Hematopoietic multipotent progenitor cell treated with erythropoietin and hydrocortisone succinate and interleukin-3 and kit ligand, for 15 days (in vitro differentiated cells): Measurements from ENCODE around the gene KCP.
"Not testable (repeated sequence)": the region's sequence is repeated elsewhere in the genome, so short reads cannot be mapped to it uniquely, and the experiment has no call there.

Experiments
- DNase-seq: peaks from one replicate; pipeline ENCODE4 v3.0.0-alpha.2; 2015; ENCODE audit warnings: low spot score

KCP gene

DNA sequence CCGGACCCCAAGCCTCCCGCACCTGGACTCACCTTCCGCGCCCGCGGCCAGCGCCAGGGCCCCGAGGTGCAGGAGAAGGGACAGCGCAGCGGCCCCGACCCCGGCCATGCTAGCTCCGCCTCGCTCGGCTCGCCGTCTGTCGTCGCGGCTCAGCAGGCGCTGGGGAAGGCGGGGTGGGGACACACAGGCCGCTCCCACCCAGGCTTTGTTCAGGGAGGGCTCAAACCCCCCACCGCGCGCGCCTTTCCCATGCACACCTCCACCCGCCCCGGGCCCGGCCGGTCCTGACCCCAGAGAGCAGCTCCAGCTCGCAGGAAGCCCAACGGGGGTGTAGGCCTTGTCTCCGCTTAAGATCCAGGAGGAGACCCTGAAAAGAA is at the start of gene KCP:
Gene KCP, minus strand, starts transcription at position 141 of the 377 bp plus-strand sequence. Its CDS starts 33 bp downstream, at position 108.
- no peak for DNase-seq

DNA sequence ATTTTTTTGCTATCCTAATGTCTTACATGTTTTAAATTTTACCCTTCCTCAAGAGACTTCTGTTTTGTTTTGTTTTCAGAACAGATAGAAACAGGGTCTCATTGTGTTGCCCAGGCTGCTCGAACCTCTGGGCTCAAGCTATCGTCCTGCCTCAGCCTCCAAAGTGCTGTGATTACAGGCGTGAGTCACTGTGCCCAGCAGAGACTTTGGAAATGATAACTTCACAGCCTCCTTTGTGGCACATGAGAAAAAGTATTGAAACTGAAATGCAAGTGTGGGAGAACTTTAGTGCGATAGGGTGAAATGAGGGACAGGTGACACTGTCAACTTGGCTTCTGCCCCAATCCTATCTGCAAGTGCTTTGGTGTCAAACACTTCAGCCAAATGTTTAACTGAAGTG is 48.8 kb upstream of the KCP start:
- no peak for DNase-seq

DNA sequence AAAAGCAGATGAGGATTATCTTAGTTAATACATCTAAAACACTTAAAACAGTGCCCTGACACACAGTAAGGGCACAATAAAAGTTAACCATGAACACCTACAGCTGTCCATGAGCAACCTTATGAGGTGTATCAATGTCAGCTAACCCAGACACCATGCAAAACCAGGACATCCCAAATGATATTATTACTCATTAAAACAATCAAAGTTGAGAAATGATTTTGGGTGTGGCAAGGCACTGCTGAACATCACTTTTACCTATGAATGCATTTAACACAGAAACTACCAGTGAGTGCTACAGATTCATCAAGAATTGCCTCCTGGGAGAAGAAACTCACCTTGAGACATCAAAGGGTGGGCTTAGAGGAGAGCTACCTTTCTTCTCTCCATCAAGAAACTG is 45.5 kb upstream of the KCP start:
- DNase-seq, result no peak

DNA sequence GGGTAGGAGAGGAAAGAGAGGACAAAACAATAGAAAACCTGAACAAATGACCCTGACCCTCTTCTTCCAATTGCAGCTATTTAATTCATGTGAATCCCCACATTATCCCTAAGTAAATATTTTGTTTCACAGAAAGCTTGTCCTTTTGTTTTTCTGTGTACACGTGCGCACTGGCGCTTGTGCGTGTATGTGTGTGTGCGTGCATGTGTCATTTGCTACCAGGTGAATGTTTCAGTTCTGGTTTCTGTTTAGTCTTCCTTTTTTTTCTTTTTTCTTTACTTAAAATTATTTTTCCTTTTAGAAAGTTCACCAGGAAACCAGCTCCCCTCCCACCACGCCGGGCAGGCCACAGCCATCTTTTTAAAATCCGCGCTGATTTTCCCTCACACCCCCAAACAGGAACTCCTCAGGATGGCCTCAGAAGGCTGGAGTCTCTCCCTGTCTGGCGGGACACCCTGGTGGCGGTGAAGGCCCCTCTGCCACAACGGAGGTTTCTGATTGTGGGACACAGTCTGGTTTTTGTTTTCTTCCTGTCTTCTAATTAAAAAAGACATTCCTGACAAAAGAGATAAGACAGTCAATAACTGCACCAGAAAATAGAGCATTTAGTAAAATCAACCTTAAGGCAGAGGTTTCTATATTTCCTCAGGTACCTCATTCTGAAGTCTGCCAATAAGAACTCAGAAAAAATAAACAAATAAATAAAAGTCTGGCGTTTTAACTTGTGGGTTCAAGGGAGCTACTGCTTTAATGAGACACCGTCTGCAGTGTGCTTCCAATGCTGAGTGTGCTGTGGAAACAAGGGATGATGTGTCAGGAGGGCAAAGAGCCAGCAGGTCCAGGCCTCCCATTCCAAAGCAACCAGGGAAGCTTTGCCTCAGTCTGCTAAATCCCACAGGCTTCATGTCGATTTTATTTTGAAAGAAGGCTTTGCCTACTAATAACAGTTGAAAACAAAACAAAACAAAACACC is 44.6 kb upstream of the KCP start:
- no peak for DNase-seq

DNA sequence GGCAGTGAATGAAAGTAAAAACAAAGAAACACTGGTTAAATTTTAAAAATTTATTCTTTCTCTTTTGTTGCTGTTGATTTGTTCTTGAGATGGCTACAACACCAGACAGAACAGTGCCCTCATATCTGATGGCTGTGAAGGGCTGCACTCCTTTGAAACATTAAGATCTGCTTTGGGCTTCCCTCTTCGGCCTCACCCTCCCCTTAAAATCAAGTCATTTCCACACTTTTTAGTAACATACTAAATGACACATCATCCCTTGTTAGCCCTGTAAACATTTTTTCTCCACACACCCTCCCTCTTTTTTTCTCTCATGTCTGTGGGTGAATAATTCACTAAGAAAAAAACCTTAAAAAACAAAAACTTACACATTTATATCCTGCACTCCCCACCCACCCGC is 43.6 kb upstream of the KCP start:
- no peak for DNase-seq

DNA sequence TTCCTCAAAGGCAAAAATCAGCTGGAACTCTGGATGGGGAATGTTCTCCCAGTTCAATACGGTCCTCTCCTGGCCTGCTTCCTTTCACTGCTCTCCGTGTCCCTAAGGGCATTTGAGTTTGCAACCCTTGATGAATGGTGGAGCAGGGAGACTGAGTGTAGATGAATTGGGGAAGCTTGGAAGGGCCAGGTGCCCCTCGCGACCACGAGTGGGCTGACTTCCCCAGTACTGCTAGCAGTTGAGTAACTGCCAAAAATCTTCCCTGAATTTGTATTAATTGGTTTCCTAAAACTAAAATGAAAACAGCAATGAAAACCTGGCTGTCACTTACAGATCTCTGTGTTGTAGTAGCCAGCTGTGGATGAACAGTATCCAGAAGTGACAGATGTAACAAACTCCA is 40.8 kb upstream of the KCP start:
- DNase-seq, result no peak

DNA sequence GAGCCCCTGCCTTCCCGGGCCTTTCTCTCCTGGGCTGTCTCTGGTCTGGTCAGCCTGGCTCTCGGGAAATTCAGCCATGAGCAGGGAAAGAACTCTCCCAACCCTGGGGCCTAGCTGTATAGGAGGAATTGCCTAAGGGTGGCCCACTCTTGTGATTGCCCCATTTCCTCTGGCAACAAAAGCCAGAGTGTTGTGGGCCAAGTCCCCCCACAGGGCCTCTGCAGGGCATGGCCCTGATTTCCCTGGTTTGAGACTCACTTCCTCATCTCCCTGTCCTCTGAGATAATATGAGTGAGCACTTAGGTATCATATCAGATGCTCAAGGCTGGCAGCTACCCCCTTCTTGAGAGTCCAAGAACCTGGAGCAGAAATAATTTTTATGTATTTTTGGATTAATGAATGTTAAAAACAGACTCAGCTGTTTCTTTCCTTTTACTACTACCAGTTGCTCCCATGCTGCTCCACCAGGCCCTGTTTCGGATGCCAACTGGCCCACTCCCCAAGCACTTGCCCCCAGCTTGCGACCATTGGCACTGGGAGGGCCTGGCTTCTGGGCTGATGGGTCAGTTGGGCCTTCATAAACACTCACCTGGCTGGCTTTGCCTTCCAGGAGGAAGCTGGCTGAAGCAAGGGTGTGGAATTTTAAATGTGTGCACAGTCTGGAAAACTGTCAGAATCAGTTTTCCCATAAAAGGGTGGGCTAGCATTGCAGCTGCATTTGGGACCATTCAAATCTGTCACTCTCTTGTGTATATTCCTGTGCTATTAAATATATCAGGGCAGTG is 38.7 kb upstream of the KCP start:
- no peak for DNase-seq

DNA sequence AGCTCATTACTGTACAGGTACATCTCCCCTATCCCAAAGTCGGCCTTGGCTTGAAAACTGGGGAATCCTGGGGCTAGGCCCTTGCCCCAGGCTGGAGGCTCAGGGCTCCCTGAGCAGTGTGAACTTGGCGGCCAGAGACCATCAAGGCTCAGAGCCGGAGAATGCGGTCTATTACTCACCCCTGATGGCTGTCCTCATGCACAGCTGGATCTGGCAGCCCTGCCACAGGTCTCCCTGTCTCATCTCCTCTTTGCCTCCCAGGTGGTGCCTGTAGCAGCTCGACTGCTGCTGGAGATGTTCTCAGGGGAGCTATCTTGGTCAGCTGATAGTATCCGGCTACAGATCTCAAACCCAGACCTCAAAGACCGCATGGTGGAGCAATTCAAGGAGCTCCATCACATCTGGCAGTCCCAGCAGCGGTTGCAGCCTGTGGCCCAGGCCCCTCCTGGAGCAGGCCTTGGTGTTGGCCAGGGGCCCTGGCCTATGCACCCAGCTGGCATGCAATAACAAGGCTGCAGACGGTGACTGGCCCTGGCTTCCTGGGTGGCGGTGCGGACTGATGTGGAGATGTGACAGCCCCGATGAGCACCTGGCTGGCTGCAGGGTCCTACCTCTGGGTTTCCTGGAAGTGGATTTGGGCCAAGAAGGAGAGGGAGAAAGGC is 37.9 kb upstream of the KCP start:
- no peak for DNase-seq

DNA sequence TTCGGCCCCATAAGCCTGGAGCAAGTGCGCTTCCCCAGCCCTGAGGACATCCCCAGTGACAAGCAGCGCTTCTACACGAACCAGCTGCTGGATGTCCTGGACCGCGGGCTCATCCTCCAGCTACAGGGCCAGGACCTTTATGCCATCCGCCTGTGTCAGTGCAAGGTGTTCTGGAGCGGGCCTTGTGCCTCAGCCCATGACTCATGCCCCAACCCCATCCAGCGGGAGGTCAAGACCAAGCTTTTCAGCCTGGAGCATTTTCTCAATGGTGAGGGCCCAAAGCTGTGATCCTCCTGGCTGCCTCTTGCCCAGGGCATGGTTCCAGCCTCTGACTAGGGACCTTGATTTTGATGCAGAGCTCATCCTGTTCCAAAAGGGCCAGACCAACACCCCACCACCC is 37.3 kb upstream of the KCP start:
- DNase-seq, result no peak

DNA sequence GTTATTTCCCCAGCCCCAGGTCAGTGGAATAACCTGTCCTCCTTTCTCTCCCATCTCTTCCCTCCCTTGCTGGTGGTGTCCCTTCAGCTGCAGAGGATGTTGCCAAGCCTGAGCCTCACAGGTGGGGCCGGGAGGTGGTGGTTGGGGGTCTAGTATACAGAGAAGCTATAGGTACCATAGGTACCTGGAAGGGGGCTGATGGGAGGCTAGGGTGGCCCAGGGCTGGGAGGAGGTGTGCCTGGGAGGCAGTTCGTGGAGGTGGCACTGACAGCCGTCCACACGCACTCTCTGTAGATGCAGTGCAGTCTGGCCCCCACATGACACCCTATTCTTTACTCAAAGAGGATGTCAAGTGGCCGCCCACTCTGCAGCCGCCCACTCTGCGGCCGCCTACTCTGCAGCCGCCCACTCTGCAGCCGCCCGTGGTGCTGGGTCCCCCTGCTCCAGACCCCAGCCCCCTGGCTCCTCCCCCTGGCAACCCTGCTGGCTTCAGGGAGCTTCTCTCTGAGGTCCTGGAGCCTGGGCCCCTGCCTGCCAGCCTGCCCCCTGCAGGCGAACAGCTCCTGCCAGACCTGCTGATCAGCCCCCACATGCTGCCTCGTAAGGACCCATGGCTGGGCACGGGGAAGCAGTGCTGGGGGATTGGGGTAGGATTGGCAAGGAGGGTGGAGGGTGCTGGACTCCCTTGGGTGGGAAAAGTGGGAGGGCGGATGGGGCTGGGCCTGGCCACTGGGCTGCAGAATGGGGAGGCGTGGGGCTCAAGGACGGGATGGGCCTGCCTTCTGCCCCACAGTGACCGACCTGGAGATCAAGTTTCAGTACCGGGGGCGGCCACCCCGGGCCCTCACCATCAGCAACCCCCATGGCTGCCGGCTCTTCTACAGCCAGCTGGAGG is 36.7 kb upstream of the KCP start:
- DNase-seq, result no peak

DNA sequence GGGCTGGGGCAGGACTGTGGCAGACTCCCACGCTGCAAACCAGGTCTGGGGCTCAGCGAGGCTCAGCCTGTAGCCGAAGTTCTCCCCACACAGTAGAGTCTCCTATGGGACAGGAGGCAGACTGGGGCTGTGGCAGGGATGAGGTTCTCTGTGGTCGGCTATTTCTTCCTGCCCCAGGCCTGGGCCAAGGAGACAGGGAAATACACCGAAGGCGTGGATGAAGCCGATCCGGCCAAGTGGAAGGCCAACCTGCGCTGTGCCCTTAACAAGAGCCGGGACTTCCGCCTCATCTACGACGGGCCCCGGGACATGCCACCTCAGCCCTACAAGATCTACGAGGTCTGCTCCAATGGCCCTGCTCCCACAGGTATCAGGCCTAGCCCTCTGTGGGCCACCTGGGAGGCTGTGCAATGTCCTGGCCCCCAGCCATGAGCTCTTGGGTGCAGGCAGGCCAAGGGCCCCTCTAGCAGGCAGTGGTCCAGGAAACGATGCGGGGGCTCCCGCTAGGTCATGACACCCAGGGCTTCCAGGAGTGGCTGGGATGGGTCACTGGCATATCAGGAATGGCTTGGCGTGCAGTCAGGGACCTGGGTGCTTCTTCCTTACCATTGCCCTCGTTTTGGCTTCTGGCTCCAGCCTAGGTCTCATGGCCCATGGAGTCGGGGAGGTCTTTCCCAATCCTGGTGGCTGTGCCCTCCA is 35.3 kb upstream of the KCP start:
- DNase-seq, result no peak

DNA sequence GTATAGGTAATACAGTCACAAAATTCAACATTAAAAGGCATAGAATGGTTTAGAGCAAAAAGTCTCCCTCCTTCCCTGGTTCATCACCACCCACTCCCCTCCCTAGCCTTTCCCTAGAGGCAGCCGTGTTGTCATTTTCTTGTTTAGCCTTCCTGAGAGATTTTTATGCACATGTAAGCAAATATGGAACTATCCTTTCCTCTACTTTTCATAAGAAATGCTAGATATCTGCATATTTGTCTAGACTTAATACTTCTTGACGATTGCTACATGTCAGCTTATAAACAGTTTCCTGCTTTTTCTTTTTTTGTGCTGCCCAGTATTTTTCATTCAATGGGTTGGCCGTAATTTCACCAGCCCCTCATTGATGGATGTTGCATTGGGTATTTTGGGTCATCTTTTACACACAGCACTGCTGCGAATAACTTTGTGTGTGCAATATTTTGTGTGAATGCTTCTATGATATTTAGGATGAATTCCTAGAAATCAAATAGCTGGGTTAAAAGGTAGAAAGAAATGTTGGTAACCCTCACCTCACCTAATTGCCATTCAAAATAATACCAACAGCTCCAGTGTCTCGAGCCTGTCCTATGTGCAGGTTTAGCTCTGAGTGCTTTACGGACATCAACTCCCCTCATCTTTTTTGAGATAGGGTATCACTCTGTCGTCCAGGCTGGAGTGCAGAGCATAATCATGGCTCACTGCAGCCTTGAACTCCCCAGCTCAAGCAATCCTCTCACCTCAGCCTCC is 34.2 kb upstream of the KCP start:
- DNase-seq, result no peak

DNA sequence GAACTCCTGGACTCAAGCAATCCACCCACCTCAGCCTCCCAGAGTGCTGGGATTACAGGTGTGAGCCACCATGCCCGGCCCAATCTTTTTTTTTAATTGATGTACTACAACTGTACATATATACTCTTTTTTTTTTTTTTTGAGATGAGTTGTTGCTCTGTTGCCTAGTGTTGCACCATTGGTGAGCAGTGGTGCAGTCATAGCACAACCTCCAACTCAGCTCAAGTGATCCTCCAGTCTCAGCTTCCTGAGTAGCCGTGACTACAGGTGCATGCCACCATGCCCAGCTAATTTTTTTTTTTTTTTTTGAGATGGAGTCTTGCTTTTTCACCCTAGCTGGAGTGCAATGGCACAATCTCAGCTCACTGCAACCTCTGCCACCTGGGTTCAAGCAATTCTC is 32.7 kb upstream of the KCP start:
- not testable (repeated sequence) for DNase-seq

DNA sequence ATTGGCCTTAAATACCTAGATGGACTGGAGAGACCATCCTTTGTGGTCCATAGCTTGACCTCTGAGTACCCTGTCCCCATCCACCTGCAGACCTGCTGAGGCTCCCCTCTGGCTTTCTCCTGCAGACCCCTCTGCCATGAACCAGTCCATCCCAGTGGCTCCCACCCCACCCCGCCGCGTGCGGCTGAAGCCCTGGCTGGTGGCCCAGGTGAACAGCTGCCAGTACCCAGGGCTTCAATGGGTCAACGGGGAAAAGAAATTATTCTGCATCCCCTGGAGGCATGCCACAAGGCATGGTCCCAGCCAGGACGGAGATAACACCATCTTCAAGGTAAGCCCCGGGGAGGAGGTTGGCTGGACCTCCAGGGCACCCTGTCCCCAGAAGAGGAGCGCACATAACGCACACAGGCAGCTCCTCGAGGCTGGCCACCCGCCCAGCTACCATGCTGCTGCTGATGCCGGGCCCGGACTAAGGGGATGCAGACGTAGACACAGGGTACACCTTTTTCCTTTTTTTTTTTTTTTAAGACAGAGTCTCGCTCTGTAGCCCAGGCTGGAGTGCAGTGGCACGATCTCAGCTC is 31.5 kb upstream of the KCP start:
- no peak for DNase-seq

DNA sequence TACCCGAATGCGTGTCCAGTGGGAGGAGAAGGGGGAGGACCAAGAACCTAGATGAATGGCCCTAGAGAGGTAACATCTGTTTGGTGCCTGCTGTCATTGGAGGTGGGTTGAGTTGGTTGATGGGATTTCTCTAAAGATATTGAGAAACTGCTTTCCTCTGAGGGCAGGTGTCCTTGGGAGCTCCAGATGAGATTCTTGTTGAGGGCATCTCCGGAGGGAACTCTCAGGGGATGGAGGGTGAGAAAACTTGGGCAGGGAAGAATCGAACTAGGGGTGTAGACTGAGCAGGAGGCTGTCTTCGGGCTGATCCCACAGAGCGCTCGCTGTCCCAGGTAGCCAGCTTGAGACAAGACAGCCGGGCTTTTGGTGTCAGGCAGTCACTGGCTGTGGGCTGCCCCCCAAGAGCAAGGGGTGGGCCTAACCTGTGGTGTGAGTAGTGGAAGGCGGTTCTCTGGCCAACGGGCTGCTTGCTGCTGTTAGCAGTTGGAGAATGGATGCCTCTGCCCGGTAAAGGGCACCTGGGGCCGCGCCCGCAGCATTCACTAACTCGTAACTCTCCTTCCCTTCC is 30.9 kb upstream of the KCP start:
- DNase-seq, result no peak

DNA sequence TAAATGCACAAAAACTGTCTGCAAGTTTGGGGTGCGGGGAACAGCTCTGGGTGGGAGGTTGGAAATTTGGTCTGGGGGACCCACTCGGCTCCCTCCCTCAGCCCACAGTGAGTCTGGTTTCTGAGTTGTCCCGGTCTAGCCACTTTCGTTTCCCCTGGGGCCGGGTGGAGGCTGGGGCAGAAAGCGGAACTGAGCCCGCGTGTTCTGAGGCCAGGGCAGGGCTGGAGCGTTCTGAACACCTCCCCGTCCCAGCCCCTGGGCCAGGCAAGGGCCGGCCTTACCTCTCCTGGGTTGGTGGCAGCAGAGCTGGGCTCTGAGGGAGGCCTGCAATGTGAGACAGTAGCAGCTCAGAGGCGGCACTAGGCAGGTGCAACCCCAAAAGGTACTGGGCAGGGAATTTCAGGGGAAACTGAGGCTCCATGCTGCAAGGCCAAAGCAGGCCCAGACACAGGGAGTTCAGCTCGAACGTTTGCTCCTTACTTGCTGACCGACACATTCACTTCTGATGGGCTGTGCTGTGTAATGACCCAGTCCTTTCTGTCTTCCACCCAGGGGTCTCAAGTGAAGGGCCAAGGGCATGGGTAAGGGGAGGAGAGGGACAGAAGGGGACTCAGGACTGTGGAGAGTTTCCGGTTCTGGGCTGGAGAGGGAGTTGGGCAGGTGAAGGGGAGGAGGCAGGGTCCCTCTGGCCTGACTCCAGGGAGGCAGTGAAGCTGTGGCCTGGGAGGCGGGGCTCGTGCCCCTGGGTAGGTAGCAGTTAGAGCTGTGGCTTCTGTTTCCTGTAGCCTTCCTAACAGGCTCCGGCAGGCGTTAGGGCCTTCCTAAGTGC is 30.2 kb upstream of the KCP start:
- no peak for DNase-seq

DNA sequence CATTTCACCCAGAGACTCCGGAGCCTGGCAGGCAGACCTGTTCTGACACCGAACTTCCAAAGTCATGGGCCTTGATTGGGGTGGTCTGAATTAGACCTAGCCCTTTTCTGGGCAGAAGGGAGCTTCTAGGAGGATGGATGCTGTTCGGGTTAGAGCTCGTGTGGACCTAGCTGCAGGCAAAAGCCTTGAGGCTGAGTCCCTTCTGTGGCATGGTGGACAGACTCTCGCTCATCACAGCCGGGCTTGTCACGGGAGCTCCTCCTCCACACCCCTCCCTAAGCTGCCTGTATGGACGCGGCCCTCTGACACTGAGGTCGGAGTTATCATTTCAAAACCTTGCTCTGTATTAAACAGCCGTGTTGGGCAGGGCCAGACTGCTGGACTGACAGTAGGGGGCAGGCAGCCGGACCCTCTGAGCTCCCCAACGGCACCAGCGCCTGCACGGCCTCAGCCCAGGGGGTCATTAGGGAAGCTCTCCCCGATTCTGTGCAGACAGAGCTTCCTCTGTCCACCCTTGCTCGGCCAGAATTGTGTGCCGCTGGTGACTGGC is 29.4 kb upstream of the KCP start:
- no peak for DNase-seq
